Large intestine (tissue), 3 donors: Measurements from ENCODE around the gene TTC28. TPM values are rescaled to one million over a fixed set of nuclear protein-coding genes. Genes with fewer than 3 reads are reported as not detected.
A peak's percentile ranks its signal among the peaks of the same experiment; 100 is the strongest.

ENCODE experiments used
- DNase-seq, 2 donors: peaks; one replicate each; pipeline versions ENCODE4 v3.0.0 to v3.0.0-alpha.2; 2013
- H3K27ac ChIP-seq: one replicate; pipeline ENCODE4 v1.5.1; 2013; ENCODE audit warnings: low read length
- H3K27me3 ChIP-seq: 2 replicates; pipeline ENCODE4 v1.6.1; 2013; ENCODE audit warnings: low read length; ENCODE audit not compliant: control insufficient read depth, insufficient read depth
- H3K36me3 ChIP-seq: 2 replicates; pipeline ENCODE4 v1.6.1; 2013; ENCODE audit warnings: low read length; ENCODE audit not compliant: control insufficient read depth, insufficient read depth
- H3K4me1 ChIP-seq: one replicate; pipeline ENCODE4 v1.6.1; 2013; ENCODE audit warnings: low read length; ENCODE audit not compliant: control insufficient read depth, insufficient read depth
- H3K4me3 ChIP-seq: one replicate; pipeline ENCODE4 v1.5.1; 2013; ENCODE audit warnings: low read length
- H3K9me3 ChIP-seq: one replicate; pipeline ENCODE4 v1.6.1; 2013; ENCODE audit warnings: mild to moderate bottlenecking, low read depth, low read length, moderate library complexity; ENCODE audit not compliant: control insufficient read depth
- WGBS: methylation state at CpG from one replicate; pipeline ENCODE4 v1.1.5; 2013; ENCODE audit warnings: low lambda C conversion rate; ENCODE audit not compliant: insufficient coverage; 5-methylcytosine and 5-hydroxymethylcytosine counted together
- polyA plus RNA-seq: library from polyadenylated mRNA; unstranded; fragments of 120-200 nt; gene quantifications from one replicate; pipeline ENCODE4 v1.2.1, GENCODE V29; 2013

Gene TTC28
- polyA plus RNA-seq, 1 donor: 25.5 TPM

- no peak overlapping the region for H3K4me3 ChIP-seq
- no peaks in the 10 kb centered on the region for H3K9me3 ChIP-seq
- H3K36me3 ChIP-seq: no peaks in the 10 kb centered on the region
- no peak for DNase-seq
- H3K4me1 ChIP-seq: no peaks in the 10 kb centered on the region
- no peak overlapping the region for H3K27ac ChIP-seq
- no peaks in the 10 kb centered on the region for H3K27me3 ChIP-seq
These were observed 338.6 kb downstream of the TTC28 start for GRCh38 chr22:28341001-28341400.

GRCh38 chr22:28333088-28333487, 346.6 kb downstream of the TTC28 start:
- 67% methylated on average over 1 of the region's 1 CpG for WGBS
- no peaks in the 10 kb centered on the region for H3K4me1 ChIP-seq

GRCh38 chr22:28332410-28332809, 347.2 kb downstream of the TTC28 start:
- Histone ChIP-seq H3K9me3 (no peaks in the 10 kb centered on the region), H3K27me3 (no peaks in the 10 kb centered on the region), H3K4me1 (no peaks in the 10 kb centered on the region), H3K27ac (no peak overlapping the region), H3K4me3 (no peak overlapping the region), H3K36me3 (no peaks in the 10 kb centered on the region)
- WGBS: no CpG with 5 or more reads among the region's 1 CpG
- DNase-seq: no peak

More at GRCh38 chr22:28333088-28333487, 346.6 kb downstream of the TTC28 start:
- no peaks in the 10 kb centered on the region for H3K27me3 ChIP-seq
- no peaks in the 10 kb centered on the region for H3K9me3 ChIP-seq
- no peaks in the 10 kb centered on the region for H3K36me3 ChIP-seq
- H3K27ac ChIP-seq: no peak overlapping the region
- no peak for DNase-seq
- H3K4me3 ChIP-seq: no peak overlapping the region

GRCh38 chr22:28331695-28332094, 347.9 kb downstream of the TTC28 start:
- H3K4me1 ChIP-seq: no peaks in the 10 kb centered on the region
- DNase-seq: no peak
- H3K4me3 ChIP-seq: no peak overlapping the region
- no peaks in the 10 kb centered on the region for H3K36me3 ChIP-seq
- H3K27me3 ChIP-seq: no peaks in the 10 kb centered on the region
- no peaks in the 10 kb centered on the region for H3K9me3 ChIP-seq
- no peak overlapping the region for H3K27ac ChIP-seq

- H3K9me3 ChIP-seq: no peaks in the 10 kb centered on the region
- no peak for DNase-seq
- no peak overlapping the region for H3K27ac ChIP-seq
- no peaks in the 10 kb centered on the region for H3K27me3 ChIP-seq
- H3K4me1 ChIP-seq: no peaks in the 10 kb centered on the region
- WGBS: 80% methylated on average over 2 of the region's 3 CpGs
- no peak overlapping the region for H3K4me3 ChIP-seq
- H3K36me3 ChIP-seq: no peaks in the 10 kb centered on the region
These were observed 350.2 kb downstream of the TTC28 start for GRCh38 chr22:28329186-28330073.

- Histone ChIP-seq H3K27me3 (no peaks in the 10 kb centered on the region), H3K4me3 (no peak overlapping the region), H3K9me3 (no peaks in the 10 kb centered on the region), H3K4me1 (no peaks in the 10 kb centered on the region), H3K27ac (no peak overlapping the region), H3K36me3 (no peaks in the 10 kb centered on the region)
- no peak for DNase-seq
- WGBS: no CpG with 5 or more reads among the region's 1 CpG
These were observed 350.9 kb downstream of the TTC28 start for GRCh38 chr22:28328756-28329155.

GRCh38 chr22:28316014-28316413, 363.6 kb downstream of the TTC28 start:
- no peaks in the 10 kb centered on the region for H3K9me3 ChIP-seq
- no peaks in the 10 kb centered on the region for H3K27me3 ChIP-seq
- no peaks in the 10 kb centered on the region for H3K4me1 ChIP-seq
- no peaks in the 10 kb centered on the region for H3K36me3 ChIP-seq
- no peak overlapping the region for H3K27ac ChIP-seq
- DNase-seq: no peak
- no peak overlapping the region for H3K4me3 ChIP-seq
- WGBS: no CpG with 5 or more reads among the region's 4 CpGs

GRCh38 chr22:28314959-28315358, 364.7 kb downstream of the TTC28 start:
- no CpG with 5 or more reads among the region's 1 CpG for WGBS
- no peak for DNase-seq
- H3K4me3 ChIP-seq: no peak overlapping the region
- no peaks in the 10 kb centered on the region for H3K36me3 ChIP-seq
- H3K27me3 ChIP-seq: no peaks in the 10 kb centered on the region
- no peaks in the 10 kb centered on the region for H3K9me3 ChIP-seq
- H3K4me1 ChIP-seq: no peaks in the 10 kb centered on the region
- no peak overlapping the region for H3K27ac ChIP-seq

- Histone ChIP-seq H3K4me1 (no peaks in the 10 kb centered on the region), H3K27ac (no peak overlapping the region), H3K36me3 (no peaks in the 10 kb centered on the region), H3K9me3 (no peaks in the 10 kb centered on the region), H3K27me3 (no peaks in the 10 kb centered on the region), H3K4me3 (no peak overlapping the region)
- DNase-seq: no peak
- WGBS: no CpG with 5 or more reads among the region's 1 CpG
These were observed 369.3 kb downstream of the TTC28 start for GRCh38 chr22:28310299-28310698.

- H3K27me3 ChIP-seq: no peaks in the 10 kb centered on the region
- peak in 1 of 2 donors; percentile 3 for DNase-seq
- no peaks in the 10 kb centered on the region for H3K4me1 ChIP-seq
- WGBS: no CpG with 5 or more reads among the region's 2 CpGs
- H3K9me3 ChIP-seq: no peaks in the 10 kb centered on the region
- no peak overlapping the region for H3K4me3 ChIP-seq
- peaks cover 3% of the 10 kb centered on the region for H3K36me3 ChIP-seq
- H3K27ac ChIP-seq: no peak overlapping the region
These were observed 379.9 kb downstream of the TTC28 start for GRCh38 chr22:28299753-28300152.

- H3K36me3 ChIP-seq: peaks cover 3% of the 10 kb centered on the region
- no peaks in the 10 kb centered on the region for H3K9me3 ChIP-seq
- H3K27ac ChIP-seq: no peak overlapping the region
- no peaks in the 10 kb centered on the region for H3K4me1 ChIP-seq
- H3K27me3 ChIP-seq: no peaks in the 10 kb centered on the region
- WGBS: no CpG with 5 or more reads among the region's 3 CpGs
- no peak overlapping the region for H3K4me3 ChIP-seq
- no peak for DNase-seq
These were observed 380.3 kb downstream of the TTC28 start for GRCh38 chr22:28299309-28299708.
